Keratinocyte (primary cell): ENCODE measurements around the gene UBE2D3. TPM values are rescaled to one million over a fixed set of nuclear protein-coding genes. Genes with fewer than 3 reads are reported as not detected.
A peak's percentile ranks its signal among the peaks of the same experiment; 100 is the strongest.

Source experiments
- DNase-seq: peaks from one replicate; pipeline ENCODE4 v3.0.0-alpha.2; 2011; ENCODE audit warnings: low read depth, missing footprints, low spot score
- FAIRE-seq: peaks from 2 replicates; lab custom pipeline; 2011; peaks lifted over from hg19 to GRCh38; lab: Jason Lieb, UNC
- H2AFZ ChIP-seq: 2 replicates; pipeline ENCODE4 v1.6.0; 2012; ENCODE audit warnings: low read length, control low read depth, inconsistent platforms; ENCODE audit not compliant: control insufficient read depth
- H3K27ac ChIP-seq: 2 replicates; pipeline ENCODE4 v1.5.1; 2011; ENCODE audit warnings: low read length; ENCODE audit not compliant: control insufficient read depth, insufficient read depth
- H3K27me3 ChIP-seq: 3 replicates; pipeline ENCODE4 v1.6.0; 2011; ENCODE audit warnings: low read length; ENCODE audit not compliant: control insufficient read depth, insufficient read depth; ENCODE audit errors: extremely low read depth
- H3K36me3 ChIP-seq, 2 experiments: 2 replicates in 1 of 2; 3 replicates in 1 of 2; pipeline ENCODE4 v1.5.1; 2011; ENCODE audit warnings: low read length in 2 of 2, mild to moderate bottlenecking in 1 of 2; ENCODE audit not compliant: control insufficient read depth in 2 of 2, insufficient read depth in 2 of 2; ENCODE audit errors: extremely low read depth in 1 of 2
- H3K4me1 ChIP-seq: 3 replicates; pipeline ENCODE4 v1.5.1; 2011; ENCODE audit warnings: low read length; ENCODE audit not compliant: control insufficient read depth, insufficient read depth; ENCODE audit errors: extremely low read depth
- H3K4me2 ChIP-seq: 3 replicates; pipeline ENCODE4 v1.6.0; 2011; ENCODE audit warnings: low read depth, low read length; ENCODE audit not compliant: control insufficient read depth, insufficient read depth; ENCODE audit errors: extremely low read depth
- H3K4me3 ChIP-seq, 3 experiments: fragments of 200-600 bp in 1 of 3; sonication (generic) in 1 of 3; 2 replicates in 2 of 3; 3 replicates in 1 of 3; pipeline ENCODE4 v1.5.1; 2011 to 2016; ENCODE audit warnings: low read length in 3 of 3, mild to moderate bottlenecking in 3 of 3, control low read depth in 2 of 3, inconsistent platforms in 1 of 3, low read depth in 1 of 3, mixed read lengths in 1 of 3, mixed run types in 1 of 3, moderate library complexity in 1 of 3; ENCODE audit not compliant: control insufficient read depth in 2 of 3, insufficient read depth in 2 of 3; ENCODE audit errors: extremely low read depth in 1 of 3
- H3K79me2 ChIP-seq: 2 replicates; pipeline ENCODE4 v1.6.0; 2012; ENCODE audit warnings: low read length; ENCODE audit not compliant: control insufficient read depth, insufficient read depth
- H3K9ac ChIP-seq: 3 replicates; pipeline ENCODE4 v1.6.0; 2011; ENCODE audit warnings: low read length; ENCODE audit not compliant: control insufficient read depth, insufficient read depth; ENCODE audit errors: extremely low read depth
- H3K9me1 ChIP-seq: 3 replicates; pipeline ENCODE4 v1.6.0; 2011; ENCODE audit warnings: low read length; ENCODE audit not compliant: control insufficient read depth, insufficient read depth; ENCODE audit errors: extremely low read depth
- H3K9me3 ChIP-seq: 2 replicates; pipeline ENCODE4 v1.5.1; 2012; ENCODE audit warnings: low read depth, low read length; ENCODE audit not compliant: control insufficient read depth
- H4K20me1 ChIP-seq: 3 replicates; pipeline ENCODE4 v1.6.0; 2011; ENCODE audit warnings: low read length; ENCODE audit not compliant: control insufficient read depth, insufficient read depth; ENCODE audit errors: extremely low read depth
- CTCF ChIP-seq, 3 experiments: IDR thresholded peaks in 1 of 3; conservative IDR thresholded peaks in 1 of 3; optimal IDR thresholded peaks in 1 of 3; 2 replicates in 2 of 3; 3 replicates in 1 of 3; pipeline versions ENCODE3 to v1.5.1; 2011; ENCODE audit warnings: low read length in 3 of 3, mild to moderate bottlenecking in 3 of 3, moderate library complexity in 2 of 3, control low read depth in 1 of 3, inconsistent platforms in 1 of 3; ENCODE audit not compliant: insufficient read depth in 2 of 3; ENCODE audit errors: extremely low read depth in 1 of 3
- EZH2 ChIP-seq: IDR thresholded peaks from one replicate; pipeline ENCODE4 v1.6.1; 2012; ENCODE audit warnings: inconsistent platforms, mild to moderate bottlenecking, low read length, moderate library complexity
- dilution Hi-C: fragments of 300-500 bp; cut with MboI; formaldehyde crosslinking; loops from one replicate; pipeline ENCODE4 v1.7.0; 2020; ENCODE audit warnings: low sequenced_read_pairs; ENCODE audit not compliant: extremely low pct_ligation_motif_present
- polyA minus RNA-seq, 3 experiments: library from RNA; depleted of rRNA, polyadenylated mRNA; stranded (reverse); fragments of >200 nt; gene quantifications; 1 replicate in 1 of 3; 2 replicates in 1 of 3; 3 replicates in 1 of 3; pipeline ENCODE4 v1.2.3, GENCODE V29; 2011
- polyA plus RNA-seq, 5 experiments: library from polyadenylated mRNA; depleted of rRNA in 3 of 5; stranded (reverse) in 3 of 5; stranded (forward) in 1 of 5; unstranded in 1 of 5; fragments of >200 nt; gene quantifications; 1 replicate in 1 of 5; 2 replicates in 3 of 5; 3 replicates in 1 of 5; pipeline versions ENCODE4 v1.2.1 to v1.2.3, GENCODE V29; 2011 to 2012; ENCODE audit warnings: missing spikeins in 2 of 5, low read depth in 1 of 5, low replicate concordance in 1 of 5

Gene UBE2D3
- polyA plus RNA-seq (355 to 567 TPM (median 388 TPM) in 3 replicates), polyA minus RNA-seq (218 to 413 TPM (median 290 TPM) in 3 replicates)
- 180 TPM for polyA plus RNA-seq (2011; ENCODE audit: low read depth)
- 409 and 668 TPM in 2 replicates for polyA plus RNA-seq (2011; cell fraction: cytosol; rRNA removed)
- 330 and 429 TPM in 2 replicates for polyA plus RNA-seq (2011; cell fraction: nucleus; rRNA removed)
- polyA plus RNA-seq (2012; ENCODE audit: low replicate concordance): 346 and 465 TPM in 2 replicates
- polyA minus RNA-seq (2011; cell fraction: cytosol; rRNA and poly(A)+ RNA removed): 315 TPM
- polyA minus RNA-seq (2011; cell fraction: nucleus; rRNA and poly(A)+ RNA removed): 122 and 167 TPM in 2 replicates

- Histone ChIP-seq H3K9me1 (no peaks in the 10 kb centered on the region), H3K9ac (peak within 1 kb of the TSS; percentile 99), H3K79me2 (peaks cover 50% of the 10 kb centered on the region), H3K4me1 (peaks cover 31% of the 10 kb centered on the region), H3K36me3 (peaks cover 1 to 6% of the 10 kb centered on the region in 2 experiments), H4K20me1 (peaks cover 20% of the 10 kb centered on the region), H2AFZ (peak within 1 kb of the TSS; percentile 78), H3K4me2 (peak within 1 kb of the TSS; percentile 97), H3K27ac (peak within 1 kb of the TSS; percentile 98), H3K4me3 (peak within 1 kb of the TSS; percentile 83 to 93 (median 93)), H3K9me3 (no peaks in the 10 kb centered on the region), H3K27me3 (no peaks in the 10 kb centered on the region)
- DNase-seq (no peak), FAIRE-seq (no peak)
- dilution Hi-C loops: no loop called here
- TF ChIP-seq CTCF (optimal IDR thresholded peaks at IDR 0.05 in 1 of 3, IDR thresholded peaks at IDR 0.05 in 1 of 3, conservative IDR thresholded peaks at IDR 0.05 in 1 of 3; ENCODE audit: extremely low read depth in 1 of 3, insufficient read depth in 2 of 3, low read length in 3 of 3) (peak in 2 of 3 experiments; percentile 14 to 35), EZH2 (no peak)
These were observed at the start of gene UBE2D3 for GRCh38 chr4:102826890-102827673. TSS of gene UBE2D3 (minus strand) at chr4:102827551. CDS start at chr4:102826508, 1,043 bp downstream.

GRCh38 chr4:102871772-102872171 lies 44.4 kb upstream of the UBE2D3 start:
- H3K79me2 ChIP-seq: peaks cover 58% of the 10 kb centered on the region

More at GRCh38 chr4:102871772-102872171, 44.4 kb upstream of the UBE2D3 start:
- FAIRE-seq (no peak), DNase-seq (no peak)
- Histone ChIP-seq H3K36me3 (peaks cover 0 to 6% of the 10 kb centered on the region in 2 experiments), H3K27me3 (no peaks in the 10 kb centered on the region), H3K9ac (no peak overlapping the region), H3K4me1 (peaks cover 23% of the 10 kb centered on the region), H4K20me1 (no peaks in the 10 kb centered on the region), H3K4me2 (no peak overlapping the region), H3K27ac (no peak overlapping the region), H3K4me3 (no peak overlapping the region), H3K9me3 (no peaks in the 10 kb centered on the region), H2AFZ (no peak overlapping the region), H3K9me1 (no peaks in the 10 kb centered on the region)
- dilution Hi-C loops: no loop called here
- TF ChIP-seq EZH2 (no peak), CTCF (optimal IDR thresholded peaks at IDR 0.05 in 1 of 3, IDR thresholded peaks at IDR 0.05 in 1 of 3, conservative IDR thresholded peaks at IDR 0.05 in 1 of 3; ENCODE audit: extremely low read depth in 1 of 3, insufficient read depth in 2 of 3, low read length in 3 of 3) (no peak)
